Activated T-helper 9 cell treated with anti-CD3 and anti-CD28 coated beads, Interleukin-2, amount 50 U/mL, for 16 hours (primary cell): ENCODE data around the gene ATP1A4.

Source experiments
- DNase-seq: peaks from one replicate; pipeline ENCODE4 v3.0.0-alpha.2; 2020; ENCODE audit warnings: low read depth

ATP1A4 gene

GRCh38 chr1:160146107-160146506 lies 5.3 kb upstream of the ATP1A4 start:
- no peak for DNase-seq

GRCh38 chr1:160148121-160148520 lies 3.3 kb upstream of the ATP1A4 start:
- DNase-seq = no peak

GRCh38 chr1:160149233-160149632 lies 2.2 kb upstream of the ATP1A4 start:
- no peak for DNase-seq

DNA sequence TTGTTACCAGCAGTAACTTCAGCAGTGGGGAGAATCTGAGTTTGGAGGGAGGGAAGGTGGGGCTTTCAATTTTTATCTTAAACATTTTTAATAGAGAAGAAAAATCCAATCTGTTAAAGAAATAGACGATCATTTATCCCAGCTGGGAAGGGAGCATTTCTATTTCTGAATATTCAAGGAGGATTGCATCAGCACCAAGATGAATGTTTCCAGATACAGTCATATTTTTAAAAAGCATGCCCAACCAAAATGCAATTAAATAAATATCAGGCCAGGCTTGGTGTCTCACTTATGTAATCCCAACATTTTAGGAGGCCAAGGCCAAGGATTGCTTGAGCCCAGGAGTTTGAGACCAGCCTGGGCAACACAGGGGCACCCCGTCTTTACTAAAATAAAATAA lies 1.7 kb upstream of the ATP1A4 start:
- no peak for DNase-seq

- DNase-seq = no peak
Observed at GRCh38 chr1:160154790-160155189, 3.4 kb downstream of the ATP1A4 start.

GRCh38 chr1:160156361-160156760 lies 5.0 kb downstream of the ATP1A4 start:
- DNase-seq = no peak

DNA sequence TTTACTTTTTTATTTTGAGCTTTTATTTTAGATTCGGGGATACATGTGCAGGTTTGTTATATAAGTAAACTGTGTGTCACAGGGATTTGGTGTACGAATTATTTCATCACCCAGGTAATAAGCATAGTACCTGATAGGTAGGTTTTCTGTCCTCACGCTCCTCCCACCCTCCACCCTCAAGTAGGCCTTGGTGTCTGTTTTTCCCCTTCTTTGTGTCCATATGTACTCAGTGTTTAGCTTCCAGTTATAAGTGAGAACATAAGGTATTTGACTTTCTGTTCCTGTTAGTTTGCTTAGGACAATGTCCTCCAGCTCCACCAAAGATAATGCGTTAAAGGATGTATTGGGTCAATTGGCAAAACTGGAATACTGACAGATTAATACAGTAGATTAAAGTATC lies 5.8 kb downstream of the ATP1A4 start:
- DNase-seq = no peak

DNA sequence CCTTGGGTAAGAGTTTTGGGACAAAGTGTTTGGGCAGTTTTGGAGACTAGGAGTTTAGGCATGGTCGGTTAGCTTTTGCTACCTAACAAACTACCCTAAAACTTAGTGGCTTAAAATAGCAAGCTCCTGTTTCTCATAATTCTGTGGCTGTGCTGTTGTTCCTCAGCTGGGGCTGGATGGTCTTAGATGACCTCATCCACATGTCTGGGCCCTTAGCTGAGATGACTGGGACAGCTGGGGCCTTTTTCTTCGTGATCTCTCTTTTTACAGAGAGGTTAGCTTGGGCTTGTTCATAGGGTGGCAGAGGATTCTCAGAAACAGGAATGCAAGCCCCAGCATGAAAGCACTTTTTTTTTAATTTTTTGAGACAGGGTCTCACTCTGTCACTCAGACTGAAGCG lies 6.6 kb downstream of the ATP1A4 start:
- DNase-seq = no peak

GRCh38 chr1:160158534-160158933 lies 7.1 kb downstream of the ATP1A4 start:
- DNase-seq = no peak

DNA sequence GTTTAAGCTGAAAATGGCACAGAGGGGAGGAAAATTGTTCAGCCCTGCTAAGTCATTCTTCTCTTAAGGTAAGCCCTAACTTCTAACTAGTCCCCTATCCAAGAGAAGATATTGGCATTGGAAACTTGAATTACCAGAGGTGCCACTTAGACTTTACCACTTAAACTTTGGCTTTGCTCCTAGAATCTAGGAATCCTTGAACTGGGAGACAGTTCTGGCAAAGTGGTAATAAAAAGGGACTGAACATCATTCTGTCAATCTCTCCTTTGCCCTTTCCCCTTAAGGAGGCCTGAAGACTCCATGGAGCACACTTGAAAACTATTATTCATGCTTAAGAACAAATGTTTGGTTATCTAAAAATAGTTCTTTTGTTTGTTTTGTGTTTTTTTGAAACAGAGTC lies 8.4 kb downstream of the ATP1A4 start:
- DNase-seq = no peak

DNA sequence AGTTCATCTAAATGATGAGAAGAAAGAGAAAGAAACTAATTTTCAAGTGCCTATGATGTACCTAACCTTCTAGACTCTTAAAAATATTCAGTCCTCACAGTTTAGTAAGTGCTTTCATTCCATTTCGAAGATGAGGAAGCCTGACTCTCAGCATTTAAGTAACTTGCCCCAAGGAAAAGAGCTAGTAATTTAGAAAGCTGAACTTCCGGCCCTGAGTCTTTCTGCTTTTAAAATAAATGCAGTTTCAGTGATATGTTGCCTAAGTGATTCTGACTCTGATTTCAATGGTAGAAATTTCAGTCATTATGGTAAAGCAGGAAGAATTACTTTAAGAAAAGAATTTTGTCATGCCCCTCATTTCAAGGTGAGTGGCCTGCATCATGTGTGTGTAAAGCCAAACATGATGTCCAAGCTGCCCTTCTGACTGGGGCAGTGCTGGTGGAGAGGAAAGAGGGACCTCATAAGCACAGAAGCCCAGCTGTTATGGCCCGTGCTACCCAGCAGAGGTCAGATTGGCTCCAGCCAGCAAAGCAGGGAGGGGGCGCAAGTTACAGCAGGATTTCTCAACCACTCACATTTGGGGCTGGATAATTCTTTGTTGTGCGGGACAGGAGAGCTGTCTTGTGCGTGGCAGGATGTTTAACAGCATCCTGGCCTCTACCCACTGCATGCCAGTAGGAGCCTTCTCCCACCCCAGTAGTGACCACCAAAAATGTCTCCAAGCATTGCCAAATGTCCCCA lies 10.7 kb downstream of the ATP1A4 start:
- DNase-seq = no peak

- DNase-seq = no peak
Observed at GRCh38 chr1:160162931-160163330, 11.5 kb downstream of the ATP1A4 start.

GRCh38 chr1:160163615-160164014 lies 12.2 kb downstream of the ATP1A4 start:
- DNase-seq = no peak

DNA sequence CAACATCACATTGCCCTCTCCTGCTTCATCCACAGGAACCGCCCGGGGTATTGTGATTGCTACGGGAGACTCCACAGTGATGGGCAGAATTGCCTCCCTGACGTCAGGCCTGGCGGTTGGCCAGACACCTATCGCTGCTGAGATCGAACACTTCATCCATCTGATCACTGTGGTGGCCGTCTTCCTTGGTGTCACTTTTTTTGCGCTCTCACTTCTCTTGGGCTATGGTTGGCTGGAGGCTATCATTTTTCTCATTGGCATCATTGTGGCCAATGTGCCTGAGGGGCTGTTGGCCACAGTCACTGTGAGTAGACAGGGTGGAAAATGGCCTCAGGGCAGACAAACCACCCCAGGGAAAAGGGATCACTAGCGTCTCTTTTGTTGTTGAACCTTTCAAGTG lies 12.7 kb downstream of the ATP1A4 start:
- no peak for DNase-seq

DNA sequence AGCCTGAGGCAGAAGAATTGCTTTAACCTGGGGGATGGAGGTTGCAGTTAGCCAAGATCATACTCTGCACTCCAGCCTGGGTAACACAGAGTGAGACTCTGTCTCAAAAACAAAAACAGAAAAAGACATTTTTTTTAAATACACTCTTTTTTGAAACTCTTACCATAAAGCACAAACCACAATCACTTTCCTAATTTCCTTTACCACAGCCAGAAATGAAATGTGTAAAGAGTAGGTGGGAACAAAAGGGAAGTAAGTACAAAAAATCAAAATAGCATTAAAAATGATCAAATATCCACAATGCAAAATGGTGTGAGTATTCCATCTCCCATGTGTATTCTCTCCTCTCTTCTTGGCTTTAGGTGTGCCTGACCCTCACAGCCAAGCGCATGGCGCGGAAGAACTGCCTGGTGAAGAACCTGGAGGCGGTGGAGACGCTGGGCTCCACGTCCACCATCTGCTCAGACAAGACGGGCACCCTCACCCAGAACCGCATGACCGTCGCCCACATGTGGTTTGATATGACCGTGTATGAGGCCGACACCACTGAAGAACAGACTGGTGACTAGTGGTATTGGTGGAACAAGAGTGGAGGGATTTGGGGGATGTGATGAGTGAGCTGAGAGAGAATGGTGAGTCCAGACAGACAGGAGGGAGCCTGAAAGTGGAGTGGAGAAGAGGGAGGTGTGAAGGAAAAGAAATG lies 14.9 kb downstream of the ATP1A4 start:
- DNase-seq = no peak

DNA sequence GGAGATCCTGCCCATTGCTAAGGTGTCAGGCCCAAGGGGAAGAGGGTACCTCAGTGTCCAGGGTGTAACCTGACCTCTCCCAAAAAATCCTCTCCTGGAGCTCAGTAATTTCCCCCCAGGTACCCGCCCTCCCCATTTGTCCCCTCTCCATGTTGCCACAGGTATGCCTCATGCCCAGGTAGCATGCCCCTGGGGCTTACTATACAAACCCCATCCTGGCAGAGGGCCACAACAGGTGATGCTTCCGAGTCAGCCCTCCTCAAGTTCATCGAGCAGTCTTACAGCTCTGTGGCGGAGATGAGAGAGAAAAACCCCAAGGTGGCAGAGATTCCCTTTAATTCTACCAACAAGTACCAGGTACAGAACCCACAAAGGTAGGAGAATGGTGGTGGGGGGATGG lies 15.7 kb downstream of the ATP1A4 start:
- DNase-seq = no peak

GRCh38 chr1:160167580-160167979 lies 16.2 kb downstream of the ATP1A4 start:
- no peak for DNase-seq

- DNase-seq = no peak
Observed at GRCh38 chr1:160168016-160168415, 16.6 kb downstream of the ATP1A4 start.

GRCh38 chr1:160168609-160169369 lies 17.4 kb downstream of the ATP1A4 start:
- DNase-seq = no peak

DNA sequence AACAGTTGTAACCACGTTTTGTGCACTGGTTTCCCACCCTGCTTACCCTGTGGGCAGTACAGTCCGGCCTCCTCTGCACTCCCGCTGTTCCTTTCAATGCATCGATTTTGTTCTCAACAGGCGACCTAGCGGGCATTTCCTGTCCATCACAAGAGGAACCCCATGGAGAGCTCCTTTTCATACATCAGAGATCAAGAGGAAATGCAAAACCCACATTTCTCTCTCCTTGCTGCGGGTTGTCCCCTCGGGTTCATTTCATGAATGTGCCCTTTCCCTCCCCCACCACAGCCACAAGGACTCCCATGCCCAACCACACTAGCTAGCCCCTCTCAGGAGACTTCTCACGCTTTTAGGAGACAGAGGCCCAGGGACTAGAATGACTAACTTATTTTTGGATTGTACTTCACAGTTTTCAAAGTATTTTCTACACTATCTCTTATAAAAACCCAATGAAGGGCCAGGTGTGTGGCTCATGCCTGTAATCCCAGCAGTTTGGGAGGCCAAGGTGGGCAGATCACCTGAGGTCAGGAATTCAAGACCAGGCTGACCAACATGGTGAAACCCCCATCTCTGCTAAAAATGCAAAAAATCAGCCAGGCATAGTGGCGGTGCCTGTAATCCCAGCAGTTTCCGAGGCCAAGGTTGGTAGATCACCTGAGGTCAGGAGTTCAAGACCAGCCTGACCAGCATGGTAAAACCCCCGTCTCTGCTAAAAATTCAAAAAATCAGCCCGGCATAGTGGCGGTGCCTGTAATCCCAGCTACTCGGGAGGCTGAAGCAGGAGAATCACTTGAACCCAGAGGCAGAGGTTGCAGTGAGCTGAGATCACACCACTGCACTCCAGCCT lies 18.4 kb downstream of the ATP1A4 start:
- DNase-seq = no peak

DNA sequence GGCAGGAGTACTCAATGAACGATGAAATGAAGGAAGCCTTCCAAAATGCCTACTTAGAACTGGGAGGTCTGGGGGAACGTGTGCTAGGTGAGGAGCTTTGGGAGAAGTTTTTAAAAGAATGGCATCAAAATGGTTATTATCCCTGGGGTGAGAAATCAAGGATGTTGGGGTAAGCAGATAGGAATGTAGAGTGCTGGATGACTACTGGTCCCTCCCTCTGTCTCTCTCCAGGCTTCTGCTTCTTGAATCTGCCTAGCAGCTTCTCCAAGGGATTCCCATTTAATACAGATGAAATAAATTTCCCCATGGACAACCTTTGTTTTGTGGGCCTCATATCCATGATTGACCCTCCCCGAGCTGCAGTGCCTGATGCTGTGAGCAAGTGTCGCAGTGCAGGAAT lies 20.0 kb downstream of the ATP1A4 start:
- no peak for DNase-seq

GRCh38 chr1:160171980-160172379 lies 20.6 kb downstream of the ATP1A4 start:
- DNase-seq = no peak
